Measurements from ENCODE around the gene PPP1R3A. TPM values are rescaled to one million over a fixed set of nuclear protein-coding genes. Genes with fewer than 3 reads are reported as not detected.
"Not testable (repeated sequence)": the region's sequence is repeated elsewhere in the genome, so short reads cannot be mapped to it uniquely, and the experiment has no call there.

Gene PPP1R3A, protein sequence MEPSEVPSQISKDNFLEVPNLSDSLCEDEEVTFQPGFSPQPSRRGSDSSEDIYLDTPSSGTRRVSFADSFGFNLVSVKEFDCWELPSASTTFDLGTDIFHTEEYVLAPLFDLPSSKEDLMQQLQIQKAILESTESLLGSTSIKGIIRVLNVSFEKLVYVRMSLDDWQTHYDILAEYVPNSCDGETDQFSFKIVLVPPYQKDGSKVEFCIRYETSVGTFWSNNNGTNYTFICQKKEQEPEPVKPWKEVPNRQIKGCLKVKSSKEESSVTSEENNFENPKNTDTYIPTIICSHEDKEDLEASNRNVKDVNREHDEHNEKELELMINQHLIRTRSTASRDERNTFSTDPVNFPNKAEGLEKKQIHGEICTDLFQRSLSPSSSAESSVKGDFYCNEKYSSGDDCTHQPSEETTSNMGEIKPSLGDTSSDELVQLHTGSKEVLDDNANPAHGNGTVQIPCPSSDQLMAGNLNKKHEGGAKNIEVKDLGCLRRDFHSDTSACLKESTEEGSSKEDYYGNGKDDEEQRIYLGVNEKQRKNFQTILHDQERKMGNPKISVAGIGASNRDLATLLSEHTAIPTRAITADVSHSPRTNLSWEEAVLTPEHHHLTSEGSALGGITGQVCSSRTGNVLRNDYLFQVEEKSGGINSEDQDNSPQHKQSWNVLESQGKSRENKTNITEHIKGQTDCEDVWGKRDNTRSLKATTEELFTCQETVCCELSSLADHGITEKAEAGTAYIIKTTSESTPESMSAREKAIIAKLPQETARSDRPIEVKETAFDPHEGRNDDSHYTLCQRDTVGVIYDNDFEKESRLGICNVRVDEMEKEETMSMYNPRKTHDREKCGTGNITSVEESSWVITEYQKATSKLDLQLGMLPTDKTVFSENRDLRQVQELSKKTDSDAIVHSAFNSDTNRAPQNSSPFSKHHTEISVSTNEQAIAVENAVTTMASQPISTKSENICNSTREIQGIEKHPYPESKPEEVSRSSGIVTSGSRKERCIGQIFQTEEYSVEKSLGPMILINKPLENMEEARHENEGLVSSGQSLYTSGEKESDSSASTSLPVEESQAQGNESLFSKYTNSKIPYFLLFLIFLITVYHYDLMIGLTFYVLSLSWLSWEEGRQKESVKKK
- total RNA-seq: 116 TPM
- long read RNA-seq, full-length matches to known transcripts: 119 of 139 reads
- long read RNA-seq, partial matches to known transcripts: 1 of 139 reads
- long read RNA-seq, other reads (novel, unspliced or antisense): 19 of 139 reads

GRCh38 chr7:113918946-113919345 is at the start of gene PPP1R3A:
TSS of gene PPP1R3A (minus strand) at chr7:113919009. CDS start at chr7:113918996, 13 bp downstream.
- ATAC-seq (ENCODE audit: poor library complexity) (peak; percentile 95), DNase-seq (no peak)
- intact Hi-C loops (cut with DNase I): loop anchor here (10.0 kb wide), 1 partner anchor 124 kb away; no protein-coding TSS in a partner anchor

DNA sequence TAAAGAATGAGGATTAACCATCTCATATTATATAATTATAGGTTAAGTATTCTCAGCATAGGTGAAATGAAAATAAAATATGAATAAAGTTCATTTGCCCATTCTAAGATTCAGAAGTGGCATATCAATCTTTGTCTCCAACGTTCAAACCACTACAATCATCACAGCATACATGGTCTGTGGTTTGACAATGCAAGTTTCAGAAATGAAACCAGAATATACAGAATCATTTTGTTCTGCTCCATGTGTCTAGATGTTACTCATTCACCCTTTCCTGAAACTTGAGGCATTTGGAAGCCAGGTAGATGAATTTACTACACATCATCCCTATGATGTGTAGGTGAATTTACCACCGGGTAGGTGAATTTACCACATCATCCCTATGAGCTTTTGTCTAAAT is 44.5 kb upstream of the PPP1R3A start:
- intact Hi-C loops (cut with DNase I): no loop called here
- ATAC-seq (ENCODE audit: poor library complexity) (no peak), DNase-seq (no peak)

DNA sequence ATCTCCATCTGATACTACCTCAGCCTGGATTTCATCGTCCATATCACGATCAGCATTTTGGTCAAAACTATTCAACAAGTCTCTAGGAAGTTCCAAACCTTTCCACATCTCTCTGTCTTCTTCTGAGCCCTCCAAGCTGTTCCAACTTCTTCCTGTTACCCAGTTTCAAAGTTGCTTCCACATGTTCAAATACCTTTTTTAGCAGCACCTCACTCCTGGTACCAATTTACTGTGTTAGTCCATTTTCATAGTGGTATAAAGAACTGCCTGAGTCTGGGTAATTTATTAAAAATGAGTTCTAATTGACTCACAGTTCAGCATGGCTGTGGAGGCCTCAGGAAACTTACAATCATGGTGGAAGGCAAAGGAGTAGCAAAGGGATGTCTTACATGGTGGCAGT is 41.1 kb upstream of the PPP1R3A start:
- no peak for ATAC-seq (ENCODE audit: poor library complexity)
- DNase-seq: no peak
- intact Hi-C loops (cut with DNase I): no loop called here

DNA sequence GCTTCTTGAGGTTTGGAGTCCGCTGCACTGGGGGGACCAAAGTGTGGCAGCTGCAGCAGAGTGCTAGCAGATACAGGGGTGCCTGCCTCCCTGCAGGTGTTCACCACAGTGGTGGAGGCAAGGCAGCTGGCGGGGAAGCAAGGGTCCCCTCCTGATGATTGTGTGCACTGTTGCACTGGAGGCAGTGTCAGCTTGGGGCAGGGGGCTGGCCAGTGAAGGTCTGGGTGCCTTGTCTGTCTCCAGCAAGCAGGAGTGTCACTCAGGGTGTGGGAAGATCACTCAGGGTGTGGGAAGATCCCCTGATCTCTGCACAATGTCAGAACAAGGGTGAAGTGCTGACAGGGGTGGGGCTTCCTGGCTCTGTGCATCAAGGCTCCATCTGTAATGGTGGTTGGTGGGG is 36.3 kb upstream of the PPP1R3A start:
- DNase-seq: no peak
- intact Hi-C loops (cut with DNase I): no loop called here
- no peak for ATAC-seq (ENCODE audit: poor library complexity)

DNA sequence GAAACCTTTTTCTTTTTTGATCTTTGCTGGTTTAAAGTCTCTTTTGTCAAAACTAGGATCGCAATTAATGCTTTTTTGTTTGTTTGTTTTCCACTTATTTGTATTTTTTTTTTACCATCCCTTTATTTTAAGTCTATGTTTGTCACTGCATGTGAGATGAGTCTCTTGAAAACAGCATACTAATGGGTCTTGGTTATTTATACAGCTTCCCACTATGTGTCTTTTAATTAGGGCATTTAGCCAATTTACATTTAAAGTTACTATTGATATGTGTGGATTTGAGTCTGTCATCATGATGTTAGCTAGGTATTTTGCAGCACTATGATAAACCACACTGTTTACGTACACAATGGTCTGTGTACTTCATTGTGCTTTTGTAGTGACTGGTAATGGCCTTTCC is 34.7 kb upstream of the PPP1R3A start:
- intact Hi-C loops (cut with DNase I): no loop called here
- DNase-seq: no peak
- no peak for ATAC-seq (ENCODE audit: poor library complexity)

- ATAC-seq (ENCODE audit: poor library complexity) (peak; percentile 91), DNase-seq (no peak)
- intact Hi-C loops (cut with DNase I): no loop called here
Observed at GRCh38 chr7:113945018-113945938, 26.5 kb upstream of the PPP1R3A start.

DNA sequence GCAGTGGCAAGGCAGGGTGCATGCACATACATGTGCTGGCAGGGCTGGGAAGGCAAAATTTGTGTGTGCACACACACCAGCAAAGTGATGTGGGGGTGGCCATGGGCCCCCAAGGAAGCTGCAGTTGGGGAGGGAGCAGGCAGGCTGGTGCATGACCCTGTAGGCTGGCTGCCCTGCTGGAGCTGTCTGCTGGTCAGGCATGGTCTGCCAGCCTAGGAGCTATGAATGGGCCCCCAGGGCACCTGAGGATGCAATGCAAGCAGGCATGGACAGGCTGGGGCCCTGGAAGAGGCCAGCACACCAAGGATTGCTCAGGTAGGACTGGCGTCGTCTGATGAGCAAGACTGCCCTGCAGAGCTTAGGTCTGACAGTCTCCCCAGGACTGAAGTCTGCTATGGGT is 18.2 kb upstream of the PPP1R3A start:
- ATAC-seq (ENCODE audit: poor library complexity) (no peak), DNase-seq (no peak)
- intact Hi-C loops (cut with DNase I): no loop called here

GRCh38 chr7:113936535-113936934 is 17.7 kb upstream of the PPP1R3A start:
- DNase-seq: no peak
- intact Hi-C loops (cut with DNase I): no loop called here
- ATAC-seq (ENCODE audit: poor library complexity): no peak

DNA sequence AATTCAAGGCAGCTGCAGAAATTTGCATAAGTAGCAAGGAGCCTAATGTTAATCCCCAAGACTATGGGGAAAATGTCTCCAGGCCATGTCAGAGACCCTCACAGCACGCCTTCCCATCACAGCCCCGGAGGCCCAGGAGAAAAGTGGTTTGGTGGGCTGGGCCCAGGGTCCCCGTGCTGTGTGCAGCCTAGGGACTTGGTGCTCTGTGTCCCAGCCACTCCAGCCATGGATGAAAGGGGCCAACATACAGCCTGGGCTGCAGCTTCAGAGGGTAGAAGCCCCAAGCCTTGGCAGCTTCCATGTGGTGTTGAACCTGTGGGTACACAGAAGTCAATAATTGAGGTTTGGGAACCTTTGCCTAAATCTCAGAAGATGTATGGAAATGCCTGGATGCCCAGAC is 10.6 kb upstream of the PPP1R3A start:
- ATAC-seq (ENCODE audit: poor library complexity); intact Hi-C loops (cut with DNase I); DNase-seq: not testable (repeated sequence)

DNA sequence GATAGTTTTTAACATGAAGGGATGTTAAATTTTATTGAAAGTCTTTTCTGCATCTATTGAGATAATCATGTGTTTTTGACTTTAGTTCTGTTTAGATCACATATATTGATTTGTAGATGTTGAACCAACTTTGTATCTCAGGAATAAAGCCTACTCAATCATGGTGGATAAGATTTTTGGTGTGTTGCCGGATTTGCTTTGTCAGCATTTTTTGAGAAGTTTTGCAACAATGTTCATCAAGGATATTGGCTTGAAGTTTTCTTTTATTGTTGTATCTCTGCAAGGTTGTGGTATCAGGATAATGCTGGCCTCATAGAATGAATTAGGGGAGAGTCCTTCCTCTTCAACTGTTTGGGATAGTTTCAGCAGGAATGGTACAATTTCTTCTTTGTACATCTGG is 9.3 kb upstream of the PPP1R3A start:
- no peak for ATAC-seq (ENCODE audit: poor library complexity)
- DNase-seq: no peak
- intact Hi-C loops (cut with DNase I): no loop called here

DNA sequence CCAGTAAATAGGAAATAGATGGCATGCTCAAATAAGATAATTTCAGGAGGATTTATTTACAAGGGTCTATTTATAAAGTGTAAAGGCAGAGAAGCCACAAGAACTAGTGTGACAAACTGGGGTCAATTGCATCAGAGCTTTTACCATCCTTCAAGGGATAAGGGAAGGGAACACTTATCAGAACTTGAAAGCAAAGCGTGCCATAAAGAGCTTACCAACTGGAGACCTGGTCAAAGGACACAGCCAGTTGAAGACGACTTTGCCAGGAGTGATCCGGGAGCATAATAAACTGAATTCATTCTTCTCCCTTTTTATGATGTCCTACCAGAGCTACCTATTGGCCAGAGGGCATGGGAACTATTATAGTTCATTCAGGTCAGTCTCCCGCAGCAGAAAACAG is 3.2 kb upstream of the PPP1R3A start:
- ATAC-seq (ENCODE audit: poor library complexity) (no peak), DNase-seq (no peak)
- intact Hi-C loops (cut with DNase I): no loop called here

DNA sequence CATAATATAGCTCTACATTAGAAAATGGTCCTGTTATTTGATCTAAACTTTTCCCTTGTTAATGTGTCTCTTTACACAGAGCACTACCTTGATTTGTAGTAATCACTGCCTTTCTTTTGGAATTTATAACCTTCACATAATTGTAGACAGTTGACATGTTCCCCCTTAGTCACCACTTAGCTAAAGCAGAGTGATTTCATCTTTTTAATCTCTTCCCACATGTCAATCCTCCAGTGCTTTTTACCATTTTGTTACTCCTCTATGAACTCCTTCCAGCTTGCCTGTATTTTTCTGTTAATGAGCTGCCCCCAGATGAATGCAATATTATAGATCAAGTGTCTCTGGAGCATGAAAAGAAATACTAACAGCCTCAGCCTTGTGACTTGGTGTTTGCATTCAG is 2.6 kb upstream of the PPP1R3A start:
- no peak for DNase-seq
- intact Hi-C loops (cut with DNase I): no loop called here
- no peak for ATAC-seq (ENCODE audit: poor library complexity)

- DNase-seq (no peak), ATAC-seq (ENCODE audit: poor library complexity) (peak; percentile 74)
- intact Hi-C loops (cut with DNase I): loop anchor here (10.0 kb wide), 1 partner anchor 123 kb away; no protein-coding TSS in a partner anchor
Observed at GRCh38 chr7:113917840-113918239, 969 bp downstream of the PPP1R3A start.

GRCh38 chr7:113915956-113916355 is 2.9 kb downstream of the PPP1R3A start:
- no peak for DNase-seq
- intact Hi-C loops (cut with DNase I): loop anchor here (10.0 kb wide), 1 partner anchor 121 kb away; no protein-coding TSS in a partner anchor
- no peak for ATAC-seq (ENCODE audit: poor library complexity)

DNA sequence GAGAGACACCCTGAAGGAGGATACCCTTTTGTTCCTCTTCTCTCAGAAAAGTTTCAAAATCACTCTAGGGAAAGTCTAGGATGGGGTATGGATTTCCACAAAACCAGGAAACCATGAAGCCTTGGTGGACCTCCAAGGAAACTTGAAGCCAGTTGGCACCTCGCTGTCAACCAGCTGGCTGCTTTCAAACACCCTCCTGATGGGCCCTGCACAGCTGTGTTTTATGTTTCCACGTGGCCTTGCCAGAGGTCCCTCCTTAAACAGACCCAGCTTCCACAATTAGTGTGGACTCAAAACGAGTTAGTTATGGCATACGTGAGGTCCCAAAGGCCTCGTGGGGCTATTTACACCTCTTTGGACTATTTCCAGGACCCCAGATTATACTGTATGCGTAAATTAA is 5.9 kb downstream of the PPP1R3A start:
- DNase-seq (peak; percentile 39), ATAC-seq (ENCODE audit: poor library complexity) (peak; percentile 49)
- intact Hi-C loops (cut with DNase I): loop anchor here (10.0 kb wide), 1 partner anchor 118 kb away; no protein-coding TSS in a partner anchor

- intact Hi-C loops (cut with DNase I): no loop called here
- DNase-seq: no peak
- no peak for ATAC-seq (ENCODE audit: poor library complexity)
Observed at GRCh38 chr7:113907617-113908016, 11.2 kb downstream of the PPP1R3A start.

- no peak for DNase-seq
- intact Hi-C loops (cut with DNase I): no loop called here
- ATAC-seq (ENCODE audit: poor library complexity): no peak
Observed at GRCh38 chr7:113904521-113904920, 14.3 kb downstream of the PPP1R3A start.

GRCh38 chr7:113892818-113893217 is 26.0 kb downstream of the PPP1R3A start:
- ATAC-seq (ENCODE audit: poor library complexity): peak; percentile 81
- DNase-seq: no peak
- intact Hi-C loops (cut with DNase I): no loop called here

Data from Right ventricle myocardium superior (tissue), 1 donor.